HG03575 (cell line): Measurements from ENCODE around the gene DAGLA.

ENCODE experiments used
- ATAC-seq: cut with Tn5 transposase; IDR thresholded peaks from one replicate; pipeline ENCODE4 v1.9.1; 2021; ENCODE audit not compliant: unreplicated experiment, insufficient number of reproducible peaks, low FRiP score; ENCODE audit errors: extremely low read depth

The DAGLA gene

DNA sequence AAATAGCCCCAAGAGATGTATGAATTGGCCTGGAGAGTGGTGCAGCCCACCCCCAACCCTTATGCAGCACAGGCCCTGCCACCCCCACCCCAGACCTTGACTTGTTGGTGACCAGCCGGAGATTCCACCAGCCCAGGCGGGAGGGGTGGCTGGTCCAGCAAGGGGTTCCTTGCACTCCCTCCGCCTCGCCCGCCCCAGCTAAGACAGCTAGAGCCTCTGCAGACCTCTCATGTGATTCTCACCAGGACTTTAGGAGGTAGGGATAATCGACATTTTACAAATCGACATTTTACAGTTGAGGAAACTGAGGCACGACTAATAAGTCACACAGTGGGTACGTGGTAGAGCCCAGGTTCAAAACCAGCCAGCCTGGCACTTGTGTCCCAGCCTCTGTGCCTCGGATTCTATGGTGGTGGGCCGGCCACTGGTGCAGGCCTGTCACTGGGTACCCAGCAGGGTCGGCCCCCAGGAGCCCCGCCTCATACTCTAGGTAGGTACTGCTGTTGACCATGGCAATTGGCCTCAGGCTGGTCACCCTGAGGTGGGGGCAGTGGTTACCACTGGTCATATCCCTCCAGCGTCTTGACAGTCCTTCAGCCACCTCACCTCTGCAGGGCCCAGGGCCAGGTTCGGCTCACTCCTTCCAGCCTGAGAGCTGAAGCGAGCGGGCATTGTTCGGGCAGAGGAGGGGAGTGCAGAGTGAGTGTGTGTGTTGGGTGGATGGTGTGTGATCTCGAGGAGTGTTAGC, 37.3 kb downstream of the DAGLA start:
- no peak for ATAC-seq

DNA sequence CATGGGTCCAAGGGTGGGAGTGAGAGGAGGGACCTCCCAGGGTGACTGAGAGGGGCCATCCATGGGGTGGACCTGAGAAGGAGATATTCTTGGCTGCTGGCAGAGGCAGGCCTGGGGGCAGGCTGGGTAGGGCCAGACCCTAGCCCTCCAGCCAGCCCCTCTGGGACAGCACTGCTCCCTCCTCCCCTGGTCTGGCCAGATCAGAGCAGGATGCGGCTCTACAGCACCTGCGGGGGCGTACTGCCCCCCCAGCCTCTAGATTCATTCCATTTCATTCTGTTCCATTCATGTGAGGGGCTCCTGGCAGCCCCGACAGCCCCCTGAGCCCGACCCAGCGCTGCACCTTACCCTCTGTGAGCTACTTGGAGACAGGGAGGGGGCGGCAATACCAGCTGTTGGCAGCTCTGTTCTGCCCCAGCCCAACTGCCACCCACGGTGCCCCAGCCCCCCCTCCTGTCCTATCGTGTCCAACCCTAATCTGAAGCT, 37.9 kb downstream of the DAGLA start:
- ATAC-seq: no peak

DNA sequence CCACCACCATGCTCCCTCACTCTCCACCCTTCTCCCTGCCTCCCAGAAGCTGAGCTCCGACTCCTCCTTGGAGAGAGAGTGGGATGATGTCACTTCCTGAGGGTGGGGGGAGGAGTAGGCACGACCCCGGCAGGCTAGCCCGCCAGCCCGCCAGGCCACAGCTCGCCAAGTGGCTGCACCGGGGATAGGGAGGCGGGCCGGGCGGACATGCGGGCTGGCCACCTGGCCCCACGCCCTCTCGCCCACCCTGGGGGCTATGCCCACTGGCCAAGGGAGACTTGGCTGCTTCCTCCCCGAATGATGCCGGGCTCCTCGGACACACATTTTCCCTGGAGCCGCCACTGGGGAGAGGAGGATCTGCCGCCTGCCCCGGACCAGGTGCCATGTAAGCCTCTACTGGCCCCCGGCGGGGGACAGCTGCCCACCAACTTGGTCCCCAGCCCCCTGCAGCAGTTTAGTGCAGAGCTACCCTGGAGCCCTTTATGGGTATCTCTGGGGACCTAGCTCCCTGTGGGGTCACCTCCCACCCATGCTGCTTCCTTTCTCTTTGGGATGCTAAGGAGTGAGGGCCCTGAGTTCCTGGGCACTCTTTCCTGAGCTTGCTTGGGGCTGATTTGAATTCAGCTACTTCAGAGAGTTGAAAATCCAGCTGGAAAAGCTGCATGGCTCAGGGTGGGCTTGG, 38.6 kb downstream of the DAGLA start:
- no peak for ATAC-seq

DNA sequence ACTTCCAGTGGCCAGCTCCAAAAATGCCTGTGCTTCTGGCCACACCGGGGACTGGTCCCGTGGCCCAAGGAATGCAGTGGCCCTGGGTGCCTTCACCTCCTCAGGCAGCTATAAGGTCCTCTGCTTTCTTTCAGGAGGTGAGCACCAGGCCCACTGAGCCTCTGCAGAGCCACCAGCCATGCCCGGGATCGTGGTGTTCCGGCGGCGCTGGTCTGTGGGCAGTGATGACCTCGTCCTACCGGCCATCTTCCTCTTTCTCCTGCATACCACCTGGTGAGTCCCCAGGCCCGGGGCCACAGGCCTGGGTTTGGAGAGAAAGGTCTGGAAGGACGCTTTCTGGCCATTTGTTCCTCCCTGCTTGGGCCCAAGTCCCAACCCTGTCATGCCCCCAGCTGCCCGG, 39.8 kb downstream of the DAGLA start:
- no peak for ATAC-seq

GRCh38 chr11:61720597-61720996, 40.4 kb downstream of the DAGLA start:
- no peak for ATAC-seq

DNA sequence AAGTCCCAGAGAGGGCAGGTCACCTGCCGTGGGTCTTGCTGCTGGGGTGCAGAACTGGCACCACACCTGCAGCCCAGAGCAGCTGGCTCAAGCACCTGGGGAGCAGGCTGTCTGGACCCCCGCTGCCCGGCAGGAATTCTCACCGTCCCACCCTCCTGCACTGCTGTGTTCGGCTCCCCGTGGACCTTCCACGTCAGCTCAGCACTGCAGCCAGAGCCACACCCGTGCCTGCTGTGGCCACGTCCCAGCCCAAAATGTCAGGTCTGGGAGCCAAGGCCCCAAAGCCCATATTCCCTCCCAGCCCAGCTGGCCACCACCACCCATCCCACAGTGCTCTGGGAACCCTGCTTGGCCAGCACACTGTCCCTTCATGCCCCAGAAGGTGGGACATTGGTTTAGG, 44.2 kb downstream of the DAGLA start:
- no peak for ATAC-seq

DNA sequence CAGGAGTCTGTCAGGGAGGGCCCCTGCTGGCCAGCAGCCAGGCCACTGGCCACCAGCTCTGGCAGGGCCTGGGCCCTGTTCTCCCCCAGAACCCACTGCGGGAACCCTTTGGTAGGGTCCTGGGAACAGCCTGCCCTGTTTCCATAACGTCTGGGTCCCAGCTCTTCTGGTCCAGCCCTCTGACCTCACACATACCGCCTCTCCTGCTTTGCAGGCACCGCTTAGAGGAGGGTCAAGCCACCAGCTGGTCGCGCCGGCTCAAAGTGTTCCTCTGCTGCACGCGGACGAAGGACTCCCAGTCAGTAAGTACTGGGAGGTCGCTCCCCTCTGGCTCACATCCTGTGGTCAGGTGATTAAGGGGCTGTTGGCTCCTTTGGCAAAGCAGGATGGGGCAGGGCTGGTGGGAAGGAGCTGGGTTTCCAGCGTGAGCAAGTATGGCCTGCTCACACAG, 45.6 kb downstream of the DAGLA start:
- ATAC-seq: no peak

DNA sequence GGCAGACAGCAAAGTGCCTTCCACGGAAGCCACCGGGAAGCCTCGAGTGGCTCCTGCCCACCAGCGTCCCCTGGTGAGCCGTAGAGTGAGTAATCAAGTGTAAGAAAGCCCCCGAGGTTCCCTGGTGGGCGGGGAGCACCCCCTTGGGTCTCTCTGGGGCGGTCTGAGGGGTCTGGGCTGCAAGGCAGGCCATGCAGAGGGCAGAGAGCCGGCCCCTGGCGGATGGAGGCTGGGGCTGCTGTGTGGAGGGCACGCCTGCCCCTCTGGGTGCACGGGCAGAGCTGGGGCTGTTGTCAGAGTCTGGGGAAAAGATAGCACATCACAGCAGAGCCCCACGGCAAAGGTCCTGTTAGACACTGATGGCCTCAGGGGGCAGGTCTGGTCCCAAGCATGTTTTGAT, 46.6 kb downstream of the DAGLA start:
- ATAC-seq: no peak

DNA sequence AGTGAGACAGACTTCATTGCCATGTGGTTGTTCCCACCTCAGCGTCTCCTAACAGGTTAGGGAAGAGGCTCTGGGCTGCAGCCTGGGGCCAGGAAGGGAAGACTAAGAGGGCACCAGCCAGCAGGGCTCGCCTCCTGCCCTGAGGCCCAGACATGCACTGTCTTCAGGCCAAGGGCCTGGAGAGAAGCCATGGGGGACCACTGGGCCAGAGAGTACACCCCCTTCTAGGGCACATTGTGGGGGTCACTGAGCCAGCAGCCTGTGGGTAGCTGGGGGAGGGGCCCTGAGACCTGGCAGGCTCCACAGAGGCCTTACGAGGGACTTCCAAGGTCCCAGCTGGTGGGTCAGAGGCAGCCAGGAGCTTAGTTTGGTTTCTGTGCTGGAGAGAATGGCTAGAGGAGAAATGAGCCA, 47.2 kb downstream of the DAGLA start:
- ATAC-seq: no peak

DNA sequence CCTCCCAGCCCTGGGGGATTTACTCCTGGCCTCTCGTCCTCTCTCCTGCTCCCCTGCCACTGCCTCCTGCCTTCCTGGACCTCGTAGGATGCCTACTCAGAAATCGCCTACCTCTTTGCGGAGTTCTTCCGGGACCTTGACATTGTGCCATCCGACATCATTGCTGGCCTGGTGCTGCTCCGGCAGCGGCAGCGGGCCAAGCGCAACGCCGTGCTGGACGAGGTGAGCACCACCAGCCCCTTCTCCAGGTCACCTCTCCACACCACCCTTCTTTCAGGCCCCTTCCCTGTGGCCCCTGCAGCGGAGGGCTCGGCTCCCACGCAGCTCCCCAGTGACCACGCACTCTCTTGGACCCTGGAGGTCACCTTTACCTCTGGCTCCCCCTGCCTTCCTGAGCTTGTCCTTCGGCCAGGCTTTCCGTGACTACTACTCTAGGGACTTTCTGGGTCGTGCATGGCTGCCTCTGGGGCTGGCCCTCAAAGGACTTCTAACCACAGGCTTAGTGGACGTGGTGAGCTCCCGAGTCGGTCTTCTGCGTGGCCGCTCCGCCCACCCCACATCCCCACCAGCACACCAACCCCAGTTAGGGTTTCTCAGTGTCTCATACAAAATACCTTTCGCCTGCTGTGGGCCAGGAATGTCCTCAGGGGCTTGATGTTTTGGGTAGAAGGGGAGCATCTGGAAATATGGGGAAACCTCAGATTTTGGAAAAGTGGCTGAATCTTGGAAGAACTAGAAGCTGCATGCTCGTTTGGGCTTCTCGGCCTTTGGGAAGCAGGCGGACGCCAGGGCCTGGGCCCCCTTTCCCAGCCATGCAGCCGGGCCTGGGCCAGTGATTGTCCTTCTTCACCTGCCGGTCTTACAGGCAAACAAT, 48.1 kb downstream of the DAGLA start:
- no peak for ATAC-seq

DNA sequence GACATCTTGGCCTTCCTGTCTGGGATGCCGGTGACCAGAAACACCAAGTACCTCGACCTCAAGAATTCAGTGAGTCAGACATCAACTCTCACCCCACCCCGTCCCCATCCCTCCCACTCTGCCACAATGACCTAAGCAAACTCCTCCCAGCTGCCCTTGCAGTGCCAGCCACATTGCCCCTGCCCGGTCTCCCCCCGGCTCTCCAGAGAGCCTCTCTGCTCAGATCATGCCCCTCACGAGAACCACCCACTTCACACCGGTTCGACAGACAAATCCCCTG, 48.7 kb downstream of the DAGLA start:
- no peak for ATAC-seq

GRCh38 chr11:61730240-61730994, 50.2 kb downstream of the DAGLA start:
- no peak for ATAC-seq

GRCh38 chr11:61731211-61731951, 51.2 kb downstream of the DAGLA start:
- ATAC-seq: no peak

- no peak for ATAC-seq
These were observed 51.9 kb downstream of the DAGLA start for GRCh38 chr11:61731952-61732675.

DNA sequence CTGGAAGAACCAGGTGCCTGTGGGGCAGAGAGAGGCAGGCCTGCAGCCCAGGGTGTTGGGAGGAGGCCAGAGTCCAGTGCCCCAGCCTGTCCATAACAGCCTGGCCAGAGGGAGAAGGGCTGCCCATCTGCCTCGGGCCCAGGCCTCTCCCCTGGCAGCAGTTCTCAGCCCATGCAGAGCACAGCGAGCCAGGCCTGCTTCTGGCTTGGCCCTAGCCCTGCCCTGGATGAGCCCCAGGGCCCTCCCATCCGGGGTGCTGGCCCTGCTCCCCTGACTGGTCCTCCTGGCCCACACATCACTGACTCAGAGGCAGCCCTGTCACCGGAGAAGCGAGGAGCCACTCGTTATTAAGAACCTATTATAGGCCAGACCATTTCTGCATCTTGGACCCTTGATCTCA, 52.5 kb downstream of the DAGLA start:
- ATAC-seq: no peak

GRCh38 chr11:61733120-61733978, 53.2 kb downstream of the DAGLA start:
- no peak for ATAC-seq

DNA sequence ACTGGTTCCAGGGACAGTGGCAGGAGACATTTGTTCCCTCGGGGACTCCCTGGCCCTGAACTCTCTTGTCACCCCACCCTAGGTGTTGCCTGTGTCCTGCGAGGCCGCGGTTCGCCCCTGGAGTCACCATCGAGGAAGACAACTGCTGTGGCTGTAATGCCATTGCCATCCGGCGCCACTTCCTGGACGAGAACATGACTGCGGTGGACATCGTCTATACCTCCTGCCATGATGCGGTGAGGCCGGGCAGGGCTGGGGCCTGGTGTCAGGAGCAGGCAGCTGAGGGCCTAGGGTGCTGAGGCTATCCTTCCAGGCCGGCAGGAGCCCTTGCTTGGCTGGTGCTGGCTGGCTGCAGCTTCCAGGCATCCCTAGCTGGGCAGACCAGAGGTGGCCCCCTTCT, 54.6 kb downstream of the DAGLA start:
- no peak for ATAC-seq
